K562 (cell line): ENCODE measurements around the gene KRTAP29-1. TPM values are rescaled to one million over a fixed set of nuclear protein-coding genes. Genes with fewer than 3 reads are reported as not detected.
"Not testable (repeated sequence)": the region's sequence is repeated elsewhere in the genome, so short reads cannot be mapped to it uniquely, and the experiment has no call there.

ENCODE experiments used
- ATAC-seq: fragments of 200-7000 bp; cut with Tn5 transposase; 3 replicates; pipeline ENCODE4 v1.9.1; 2020; ENCODE audit warnings: moderate library complexity
- BruUV-seq: library from RNA; stranded (reverse); fragments of 400-500 nt; replicated peaks from 2 replicates; lab custom pipeline; 2021; lab: Mats Ljungman, UMichigan
- CTCF ChIA-PET: fragments of 300-600 bp; formaldehyde crosslinking; extraction: SDS; loops from one replicate; lab custom pipeline; 2021; ENCODE audit warnings: low intra/inter-chr PET ratio; lab: Yijun Ruan, JAX
- POLR2A ChIA-PET: fragments of 300-600, 350-650 bp; sonication (Branson Sonifier 250); formaldehyde crosslinking; extraction: SDS; loops from one replicate; lab custom pipeline; 2021; ENCODE audit warnings: antibody characterized with exemption, inconsistent platforms; lab: Yijun Ruan, JAX
- DNase-seq, 4 experiments: peaks; one replicate each; pipeline versions ENCODE4 v3.0.0 to v3.0.0-alpha.2; 2011 to 2018; ENCODE audit warnings: low spot score in 3 of 4, mixed read lengths in 3 of 4; ENCODE audit errors: extremely low read depth in 1 of 4
- FAIRE-seq: peaks from 2 replicates; lab custom pipeline; 2011; peaks lifted over from hg19 to GRCh38; lab: Jason Lieb, UNC
- H2AFZ ChIP-seq: 2 replicates; pipeline ENCODE4 v1.6.0; 2011; ENCODE audit warnings: low read depth, low read length, control low read depth, inconsistent platforms
- H3K27ac ChIP-seq: fragments of 200-600 bp; 3 replicates; pipeline ENCODE4 v1.8.0; 2011; ENCODE audit warnings: low read depth, mild to moderate bottlenecking, control low read depth, inconsistent platforms, low read length, moderate library complexity, mixed read lengths; ENCODE audit errors: extremely low read depth
- H3K27me3 ChIP-seq, 2 experiments: fragments of 300-600 bp in 1 of 2; 2 replicates in 1 of 2; 3 replicates in 1 of 2; pipeline versions ENCODE4 v1.6.0 to v1.8.0; 2011; ENCODE audit warnings: inconsistent platforms in 2 of 2, low read length in 2 of 2, mild to moderate bottlenecking in 1 of 2, mixed read lengths in 1 of 2, moderate library complexity in 1 of 2; ENCODE audit not compliant: control insufficient read depth in 2 of 2, insufficient read depth in 2 of 2
- H3K36me3 ChIP-seq: fragments of 300-600 bp; 3 replicates; pipeline ENCODE4 v1.8.0; 2011; ENCODE audit warnings: mild to moderate bottlenecking, low read length, inconsistent platforms; ENCODE audit not compliant: control insufficient read depth, insufficient read depth
- H3K4me1 ChIP-seq, 2 experiments: fragments of 200-600 bp in 1 of 2; replicated peaks in 1 of 2; 2 replicates in 1 of 2; 3 replicates in 1 of 2; pipeline versions ENCODE4 v1.5.1 to v1.8.0; 2011; ENCODE audit warnings: inconsistent platforms in 2 of 2, low read length in 2 of 2, mild to moderate bottlenecking in 1 of 2, mixed read lengths in 1 of 2, moderate library complexity in 1 of 2; ENCODE audit not compliant: control insufficient read depth in 2 of 2, insufficient read depth in 2 of 2
- H3K4me2 ChIP-seq: 2 replicates; pipeline ENCODE4 v1.6.1; 2011; ENCODE audit warnings: low read length, control low read depth, inconsistent platforms, mixed read lengths; ENCODE audit not compliant: insufficient read depth
- H3K4me3 ChIP-seq: fragments of 200-600 bp; sonication (generic), shearing (Covaris generic); 2 replicates; pipeline ENCODE4 v1.5.1; 2016; ENCODE audit warnings: control low read depth, inconsistent platforms
- H3K79me2 ChIP-seq: fragments of 200-600 bp; 3 replicates; pipeline ENCODE4 v1.8.0; 2011; ENCODE audit warnings: low read length, inconsistent platforms; ENCODE audit not compliant: control insufficient read depth, insufficient read depth
- H3K9ac ChIP-seq, 2 experiments: 2 replicates each; pipeline versions ENCODE4 v1.6.0 to v1.6.1; 2011; ENCODE audit warnings: low read depth in 2 of 2, low read length in 2 of 2, control low read depth in 1 of 2, inconsistent platforms in 1 of 2, mild to moderate bottlenecking in 1 of 2, mixed read lengths in 1 of 2; ENCODE audit not compliant: insufficient read depth in 1 of 2
- H3K9me1 ChIP-seq: one replicate; pipeline ENCODE4 v1.6.0; 2011; ENCODE audit warnings: inconsistent platforms, mild to moderate bottlenecking, low read length, moderate library complexity; ENCODE audit not compliant: control insufficient read depth, insufficient read depth
- H3K9me3 ChIP-seq: replicated peaks from 2 replicates; pipeline ENCODE4 v1.5.1; 2011; ENCODE audit warnings: low read depth, low read length, inconsistent platforms; ENCODE audit not compliant: control insufficient read depth, insufficient read depth
- H4K20me1 ChIP-seq: replicated peaks from 2 replicates; pipeline ENCODE4 v1.6.1; 2011; ENCODE audit warnings: low read length, inconsistent platforms, mixed read lengths; ENCODE audit not compliant: control insufficient read depth, insufficient read depth
- KHSRP ChIP-seq: fragments of 450-650 bp; IDR thresholded peaks from 2 replicates; pipeline ENCODE4 v1.6.1; 2017
- ZNF592 ChIP-seq: fragments of 450-650 bp; IDR thresholded peaks from 2 replicates; pipeline ENCODE4 v1.6.1; 2017; ENCODE audit warnings: antibody characterized with exemption, mild to moderate bottlenecking
- WGBS: fragments of 100-300 bp; shearing (Covaris generic); methylation state at CpG from one replicate; pipeline ENCODE4 v1.1.6; 2016; ENCODE audit warnings: low coverage, mixed read lengths; ENCODE audit not compliant: insufficient coverage; ENCODE audit errors: missing lambda C conversion rate; 5-methylcytosine and 5-hydroxymethylcytosine counted together
- in situ Hi-C: fragments of 300-500 bp; cut with MboI; formaldehyde crosslinking; loops from 4 replicates; pipeline ENCODE4 v1.15.0; 2018; ENCODE audit warnings: inconsistent platforms, mixed read lengths
- intact Hi-C: fragments of 100-400 bp; cut with micrococcal nuclease; formaldehyde crosslinking; loops from 2 replicates; pipeline ENCODE4 v1.14.2; 2022
- polyA plus RNA-seq, 8 experiments: library from polyadenylated mRNA; depleted of rRNA in 4 of 8; stranded (reverse) in 5 of 8; unstranded in 3 of 8; fragments of >200 nt; fragmentation: Nextera tagmentation in 2 of 8; fragmentation: Illumina TruSeq in 1 of 8; extraction: Ambion mirVana in 2 of 8; extraction: Trizol in 1 of 8; gene quantifications; 2 replicates each; pipeline versions ENCODE4 v1.2.1 to v1.2.3, GENCODE V29; 2011 to 2014; ENCODE audit warnings: inconsistent platforms in 1 of 8, missing spikeins in 1 of 8
- total RNA-seq, 7 experiments: library from RNA; depleted of rRNA in 6 of 7; stranded (reverse); fragments of >200 nt in 6 of 7; fragmentation: Illumina TruSeq in 2 of 7; extraction: Trizol in 2 of 7; gene quantifications; 2 replicates each; pipeline versions ENCODE4 v1.2.1 to v1.2.3, GENCODE V29; 2011 to 2021; ENCODE audit warnings: low replicate concordance in 1 of 7

KRTAP29-1 gene
- total and polyA plus RNA-seq, 9 of the 15 experiments (the other 6 are each of a cell fraction or from before 2014, with no cell fraction given): not detected

GRCh38 chr17:41351177-41351576 is 48.5 kb upstream of the KRTAP29-1 start:
- Histone ChIP-seq H3K79me2 (no peaks in the 10 kb centered on the region), H3K9me1 (no peaks in the 10 kb centered on the region), H3K4me1 (no peaks in the 10 kb centered on the region), H4K20me1 (no peaks in the 10 kb centered on the region), H3K27ac (no peak overlapping the region), H3K4me3 (no peak overlapping the region), H3K4me2 (no peak overlapping the region), H3K9ac (no peak overlapping the region), H3K9me3 (no peaks in the 10 kb centered on the region)
- ATAC-seq (no peak), FAIRE-seq (no peak)
- in situ Hi-C loops (no loop called here), intact Hi-C loops (no loop called here)
- ChIA-PET POLR2A (no interaction called here), CTCF (no interaction called here)
- BruUV-seq: no TSS peak
- TF ChIP-seq KHSRP (no peak), ZNF592 (no peak)
- TF ChIP-seq, all 486 proteins: peak for 0
- no peaks in the 10 kb centered on the region for H3K36me3 ChIP-seq
- no peak for DNase-seq
- 0% methylated on average over 2 of the region's 2 CpGs for WGBS
- no peaks in the 10 kb centered on the region for H3K27me3 ChIP-seq
- H2AFZ ChIP-seq: no peak overlapping the region

GRCh38 chr17:41350381-41350878 is 47.8 kb upstream of the KRTAP29-1 start, which contains the start of gene KRT33A:
TSS of gene KRT33A (minus strand) at chr17:41350828. CDS start at chr17:41350767, 61 bp downstream.
- H3K4me1 ChIP-seq, H3K4me2 ChIP-seq, H3K9me3 ChIP-seq, H3K27me3 ChIP-seq, intact Hi-C loops, CTCF ChIA-PET, H3K4me3 ChIP-seq, in situ Hi-C loops, H4K20me1 ChIP-seq, DNase-seq, H3K36me3 ChIP-seq, H3K9ac ChIP-seq, H3K9me1 ChIP-seq, FAIRE-seq, H3K27ac ChIP-seq, BruUV-seq, H2AFZ ChIP-seq, H3K79me2 ChIP-seq, ATAC-seq: not testable (repeated sequence)
- WGBS: 0% methylated on average over 15 of the region's 16 CpGs
- POLR2A ChIA-PET: interaction anchor here (0.6 to 0.7 kb wide), 2 partner anchors 8 to 28 kb away, joined by 3 read pairs; no protein-coding TSS in a partner anchor
